ENCODE data around the gene RNASEH1.

GRCh38 chr2:3517948-3518495, 40.1 kb downstream of the RNASEH1 start:
- no peak for TF ChIP-seq REST (IDR thresholded peaks at IDR 0.05; ENCODE audit: unreplicated experiment)
- TF ChIP-seq POLR2AphosphoS5 (IDR thresholded peaks at IDR 0.05; ENCODE audit: low read depth) = no peak
- TF ChIP-seq EZH2phosphoT487 (IDR thresholded peaks at IDR 0.05; ENCODE audit: unreplicated experiment) = no peak
- TF ChIP-seq CTCF (conservative IDR thresholded peaks at IDR 0.05; ENCODE audit: low read depth in 2 of 2) = no peak
- no peak for TF ChIP-seq EZH2 (IDR thresholded peaks at IDR 0.05; ENCODE audit: low read depth, unreplicated experiment)
- no peak for TF ChIP-seq CREB1 (CRISPR knock-in tag; IDR thresholded peaks at IDR 0.05; ENCODE audit: low read depth)
- no peak for TF ChIP-seq STAT1 (IDR thresholded peaks at IDR 0.05; ENCODE audit: unreplicated experiment)
- TF ChIP-seq JUNB (IDR thresholded peaks at IDR 0.05; ENCODE audit: unreplicated experiment) = no peak
- no peak for TF ChIP-seq ZNF462 (CRISPR knock-in tag; IDR thresholded peaks at IDR 0.05)

All from GM23338 (cell line).